ENCODE measurements around the gene PHYKPL.

- TF ChIP-seq, protein P1, sequence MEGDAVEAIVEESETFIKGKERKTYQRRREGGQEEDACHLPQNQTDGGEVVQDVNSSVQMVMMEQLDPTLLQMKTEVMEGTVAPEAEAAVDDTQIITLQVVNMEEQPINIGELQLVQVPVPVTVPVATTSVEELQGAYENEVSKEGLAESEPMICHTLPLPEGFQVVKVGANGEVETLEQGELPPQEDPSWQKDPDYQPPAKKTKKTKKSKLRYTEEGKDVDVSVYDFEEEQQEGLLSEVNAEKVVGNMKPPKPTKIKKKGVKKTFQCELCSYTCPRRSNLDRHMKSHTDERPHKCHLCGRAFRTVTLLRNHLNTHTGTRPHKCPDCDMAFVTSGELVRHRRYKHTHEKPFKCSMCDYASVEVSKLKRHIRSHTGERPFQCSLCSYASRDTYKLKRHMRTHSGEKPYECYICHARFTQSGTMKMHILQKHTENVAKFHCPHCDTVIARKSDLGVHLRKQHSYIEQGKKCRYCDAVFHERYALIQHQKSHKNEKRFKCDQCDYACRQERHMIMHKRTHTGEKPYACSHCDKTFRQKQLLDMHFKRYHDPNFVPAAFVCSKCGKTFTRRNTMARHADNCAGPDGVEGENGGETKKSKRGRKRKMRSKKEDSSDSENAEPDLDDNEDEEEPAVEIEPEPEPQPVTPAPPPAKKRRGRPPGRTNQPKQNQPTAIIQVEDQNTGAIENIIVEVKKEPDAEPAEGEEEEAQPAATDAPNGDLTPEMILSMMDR (IDR thresholded peaks at IDR 0.05), result no peak
- no peak for TF ChIP-seq EZH2 (IDR thresholded peaks at IDR 0.05; ENCODE audit: borderline replicate concordance, insufficient read depth, low read depth, low read length, poor library complexity, severe bottlenecking)
Observed at GRCh38 chr5:178273665-178274541, 41.3 kb upstream of the PHYKPL start.

Data from B cell (primary cell).